GM12891 (cell line): ENCODE measurements around the gene WIPF2.

Source experiments
- POLR2A ChIP-seq: IDR thresholded peaks from 2 replicates; pipeline ENCODE4 v1.6.1; 2011; ENCODE audit warnings: low read depth, low read length, control low read depth
- TAF1 ChIP-seq: IDR thresholded peaks from 2 replicates; pipeline ENCODE4 v1.6.1; 2011; ENCODE audit warnings: low read depth, low read length, control low read depth

DNA sequence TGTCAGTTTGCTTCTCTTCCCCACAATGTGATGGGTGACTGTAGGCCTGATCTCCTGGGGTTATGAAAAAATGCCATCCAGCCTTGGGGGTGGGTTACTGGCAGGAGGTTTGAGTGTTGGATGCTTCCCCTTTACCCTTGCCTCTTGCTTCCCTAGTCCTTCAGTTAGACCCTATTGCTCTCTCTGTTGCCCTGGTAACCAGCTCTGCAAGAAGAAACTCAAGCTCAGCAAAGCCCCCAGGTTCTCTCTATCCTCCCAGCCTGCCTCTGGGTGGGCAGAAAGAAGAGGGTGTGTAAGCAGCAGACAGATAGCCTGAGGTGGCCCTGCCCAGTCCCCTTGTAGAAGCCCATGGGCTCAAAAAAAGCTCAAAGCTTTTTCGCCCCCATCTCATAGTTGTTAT lies 44.6 kb upstream of the WIPF2 start:
- TF ChIP-seq POLR2A (no peak), TAF1 (no peak)
